H1 (cell line): ENCODE measurements around the gene KIR3DL1.

Experiments
- CEBPB ChIP-seq: IDR thresholded peaks from 2 replicates; pipeline ENCODE4 v1.6.1; 2012; ENCODE audit warnings: low read depth, low read length
- CREB1 ChIP-seq: IDR thresholded peaks from 2 replicates; pipeline ENCODE4 v1.6.1; 2012; ENCODE audit warnings: inconsistent platforms
- CTCF ChIP-seq, 3 experiments: IDR thresholded peaks; 1 replicate in 2 of 3; 2 replicates in 1 of 3; pipeline versions ENCODE4 v1.5.1 to v1.6.1; 2011; ENCODE audit warnings: low read length in 3 of 3, mild to moderate bottlenecking in 3 of 3, inconsistent platforms in 2 of 3, low read depth in 1 of 3, moderate library complexity in 1 of 3; ENCODE audit not compliant: insufficient read depth in 1 of 3; ENCODE audit errors: control extremely low read depth in 1 of 3
- EZH2 ChIP-seq: fragments of 200-600 bp; sonication (generic); IDR thresholded peaks from 2 replicates; pipeline ENCODE4 v1.7.1; 2012; ENCODE audit warnings: low read depth, mild to moderate bottlenecking, moderate library complexity, low read length, inconsistent platforms; ENCODE audit not compliant: severe bottlenecking
- FOSL1 ChIP-seq: IDR thresholded peaks from 2 replicates; pipeline ENCODE4 v1.6.1; 2011; ENCODE audit warnings: mild to moderate bottlenecking, low read depth, low read length, moderate library complexity; ENCODE audit not compliant: insufficient read depth
- GABPA ChIP-seq: IDR thresholded peaks from 2 replicates; pipeline ENCODE4 v1.6.1; 2011; ENCODE audit warnings: mild to moderate bottlenecking, low read length, moderate library complexity, borderline replicate concordance; ENCODE audit not compliant: insufficient read depth
- HDAC2 ChIP-seq, 2 experiments: fragments of 300-600 bp in 1 of 2; sonication (generic) in 1 of 2; IDR thresholded peaks; 2 replicates each; pipeline ENCODE4 v1.6.1; 2011 to 2012; ENCODE audit warnings: low read depth in 2 of 2, low read length in 2 of 2, mild to moderate bottlenecking in 2 of 2, moderate library complexity in 2 of 2, borderline replicate concordance in 1 of 2, inconsistent platforms in 1 of 2
- PHF8 ChIP-seq: fragments of 200-600 bp; sonication (generic); conservative IDR thresholded peaks from 2 replicates; pipeline ENCODE4 v1.7.1; 2012; ENCODE audit warnings: low read depth, mild to moderate bottlenecking, inconsistent platforms, low read length, moderate library complexity
- RAD21 ChIP-seq, 2 experiments: IDR thresholded peaks in 1 of 2; conservative IDR thresholded peaks in 1 of 2; 2 replicates each; pipeline ENCODE4 v1.6.1; 2011; ENCODE audit warnings: low read depth in 2 of 2, low read length in 2 of 2, improper control_type of control experiment in 1 of 2, inconsistent platforms in 1 of 2, mild to moderate bottlenecking in 1 of 2, moderate library complexity in 1 of 2
- RFX5 ChIP-seq: IDR thresholded peaks from 2 replicates; pipeline ENCODE4 v1.6.1; 2011; ENCODE audit warnings: low read depth, low read length, improper control_type of control experiment, borderline replicate concordance
- SRF ChIP-seq: IDR thresholded peaks from 2 replicates; pipeline ENCODE4 v1.6.1; 2011; ENCODE audit warnings: mild to moderate bottlenecking, low read depth, low read length, moderate library complexity
- TAF1 ChIP-seq: IDR thresholded peaks from 2 replicates; pipeline ENCODE4 v1.6.1; 2011; ENCODE audit warnings: mild to moderate bottlenecking, low read depth, low read length
- TCF12 ChIP-seq: IDR thresholded peaks from 2 replicates; pipeline ENCODE4 v1.6.1; 2011; ENCODE audit warnings: low read depth, mild to moderate bottlenecking, low read length

GRCh38 chr19:54806516-54806838 is 9.8 kb upstream of the KIR3DL1 start:
- TF ChIP-seq EZH2 (no peak), RAD21 (IDR thresholded peaks at IDR 0.05 in 1 of 2, conservative IDR thresholded peaks at IDR 0.05 in 1 of 2; ENCODE audit: low read depth in 2 of 2, low read length in 2 of 2) (no peak), PHF8 (no peak), CTCF (IDR thresholded peaks at IDR 0.05; ENCODE audit: control extremely low read depth in 1 of 3, insufficient read depth in 1 of 3, low read depth in 1 of 3, low read length in 3 of 3) (no peak), CREB1 (no peak), TAF1 (no peak), FOSL1 (no peak), SRF (no peak), RFX5 (no peak), GABPA (no peak), CEBPB (no peak), TCF12 (no peak), HDAC2 (IDR thresholded peaks at IDR 0.05; ENCODE audit: borderline replicate concordance in 1 of 2, low read depth in 2 of 2, low read length in 2 of 2) (no peak)
